H1 (cell line): ENCODE results near the gene MT1G. TPM values are rescaled to one million over a fixed set of nuclear protein-coding genes. Genes with fewer than 3 reads are reported as not detected.

Experiments
- CTCF ChIA-PET: fragments of 300-600 bp; sonication (Branson Sonifier 250); formaldehyde crosslinking; loops from one replicate; lab custom pipeline; 2021; ENCODE audit not compliant: partially characterized antibody; lab: Charles Lee
- POLR2A ChIA-PET: fragments of 300-600 bp; sonication (Branson Sonifier 250); formaldehyde crosslinking; loops from one replicate; lab custom pipeline; 2021; ENCODE audit warnings: inconsistent platforms; ENCODE audit not compliant: partially characterized antibody; lab: Charles Lee
- DNase-seq, 2 experiments: peaks; one replicate each; pipeline versions ENCODE4 v3.0.0 to v3.0.0-alpha.2; 2010 to 2022; ENCODE audit warnings: low spot score in 2 of 2, low read depth in 1 of 2, mixed read lengths in 1 of 2
- FAIRE-seq: peaks from 2 replicates; lab custom pipeline; 2011; peaks lifted over from hg19 to GRCh38; lab: Jason Lieb, UNC
- H2AFZ ChIP-seq: 2 replicates; pipeline ENCODE4 v1.8.1; 2012; ENCODE audit warnings: low read length, inconsistent platforms
- H2AK5ac ChIP-seq: 2 replicates; pipeline ENCODE4 v1.6.1; 2013; ENCODE audit warnings: low read depth, low read length
- H2BK120ac ChIP-seq: replicated peaks from 2 replicates; pipeline ENCODE3; 2013; ENCODE audit warnings: low read depth, low read length, inconsistent platforms
- H2BK12ac ChIP-seq: 2 replicates; pipeline ENCODE4 v1.6.1; 2013; ENCODE audit warnings: low read depth, low read length
- H2BK15ac ChIP-seq: 2 replicates; pipeline ENCODE4 v1.6.1; 2013; ENCODE audit warnings: low read length
- H2BK20ac ChIP-seq: 2 replicates; pipeline ENCODE4 v1.6.1; 2013; ENCODE audit warnings: low read length
- H2BK5ac ChIP-seq: 2 replicates; pipeline ENCODE4 v1.6.1; 2013; ENCODE audit warnings: low read depth, low read length
- H3K14ac ChIP-seq: 2 replicates; pipeline ENCODE4 v1.6.1; 2013; ENCODE audit warnings: inconsistent platforms; ENCODE audit not compliant: insufficient read length
- H3K18ac ChIP-seq: 2 replicates; pipeline ENCODE4 v1.6.1; 2013; ENCODE audit warnings: low read length; ENCODE audit errors: extremely low read depth
- H3K23ac ChIP-seq: 2 replicates; pipeline ENCODE4 v1.6.1; 2013; ENCODE audit warnings: inconsistent platforms; ENCODE audit not compliant: insufficient read length
- H3K23me2 ChIP-seq: 2 replicates; pipeline ENCODE4 v1.6.1; 2013; ENCODE audit warnings: low read depth, low read length
- H3K27ac ChIP-seq: 2 replicates; pipeline ENCODE4 v1.6.1; 2011; ENCODE audit warnings: low read depth, low read length, inconsistent platforms
- H3K27me3 ChIP-seq, 4 experiments: replicated peaks in 1 of 4; 1 replicate in 1 of 4; 2 replicates in 3 of 4; pipeline versions ENCODE4 v1.6.1 to v1.8.1; 2011 to 2013; ENCODE audit warnings: low read length in 3 of 4, mild to moderate bottlenecking in 3 of 4, inconsistent platforms in 2 of 4, mixed read lengths in 2 of 4, moderate library complexity in 1 of 4; ENCODE audit not compliant: control insufficient read depth in 3 of 4, insufficient read depth in 3 of 4; ENCODE audit errors: extremely low read depth in 1 of 4
- H3K36me3 ChIP-seq, 4 experiments: 2 replicates each; pipeline versions ENCODE4 v1.6.1 to v1.8.1; 2011 to 2013; ENCODE audit warnings: mild to moderate bottlenecking in 4 of 4, low read length in 3 of 4, moderate library complexity in 2 of 4, control low read depth in 1 of 4, inconsistent platforms in 1 of 4; ENCODE audit not compliant: insufficient read depth in 4 of 4, control insufficient read depth in 2 of 4
- H3K4ac ChIP-seq: replicated peaks from 2 replicates; pipeline ENCODE3; 2013; ENCODE audit warnings: low read length, low read depth, mixed read lengths, inconsistent platforms; ENCODE audit not compliant: insufficient read length
- H3K4me1 ChIP-seq, 4 experiments: replicated peaks in 1 of 4; 1 replicate in 1 of 4; 2 replicates in 3 of 4; pipeline versions ENCODE4 v1.6.1 to v1.8.1; 2011 to 2013; ENCODE audit warnings: low read length in 3 of 4, inconsistent platforms in 2 of 4, mixed read lengths in 1 of 4; ENCODE audit not compliant: insufficient read depth in 4 of 4, control insufficient read depth in 3 of 4
- H3K4me2 ChIP-seq, 2 experiments: 2 replicates each; pipeline versions ENCODE4 v1.6.1 to v1.8.1; 2011 to 2013; ENCODE audit warnings: low read depth in 2 of 2, low read length in 2 of 2, control low read depth in 1 of 2, inconsistent platforms in 1 of 2, mild to moderate bottlenecking in 1 of 2; ENCODE audit not compliant: insufficient read depth in 1 of 2
- H3K4me3 ChIP-seq, 4 experiments: fragments of 200-600, 300-600 bp in 1 of 4; sonication (generic), shearing (Covaris generic), sonication (Bioruptor Twin) in 1 of 4; 2 replicates each; pipeline versions ENCODE4 v1.5.1 to v1.8.1; 2011 to 2016; ENCODE audit warnings: low read length in 4 of 4, low read depth in 3 of 4, control low read depth in 2 of 4, inconsistent platforms in 2 of 4, mild to moderate bottlenecking in 2 of 4, mixed read lengths in 1 of 4, moderate library complexity in 1 of 4; ENCODE audit not compliant: insufficient read depth in 2 of 4; ENCODE audit errors: extremely low read depth in 1 of 4
- H3K56ac ChIP-seq: replicated peaks from 2 replicates; pipeline ENCODE3; 2013; ENCODE audit warnings: low read depth, mild to moderate bottlenecking, mixed read lengths, low read length, inconsistent platforms; ENCODE audit not compliant: insufficient read length
- H3K79me1 ChIP-seq: 2 replicates; pipeline ENCODE4 v1.6.1; 2013; ENCODE audit warnings: low read depth, low read length, control low read depth
- H3K79me2 ChIP-seq, 2 experiments: 2 replicates each; pipeline versions ENCODE4 v1.6.1 to v1.8.1; 2012 to 2013; ENCODE audit warnings: low read length in 2 of 2, mild to moderate bottlenecking in 2 of 2, inconsistent platforms in 1 of 2; ENCODE audit not compliant: insufficient read depth in 2 of 2, control insufficient read depth in 1 of 2
- H3K9ac ChIP-seq, 4 experiments: replicated peaks in 1 of 4; 1 replicate in 1 of 4; 2 replicates in 3 of 4; pipeline versions ENCODE4 v1.6.1 to v1.8.1; 2011 to 2013; ENCODE audit warnings: low read depth in 3 of 4, low read length in 3 of 4, control low read depth in 2 of 4, mild to moderate bottlenecking in 2 of 4, moderate library complexity in 2 of 4, inconsistent platforms in 1 of 4; ENCODE audit errors: extremely low read depth in 1 of 4
- H3K9me3 ChIP-seq, 2 experiments: 2 replicates each; pipeline versions ENCODE4 v1.6.1 to v1.8.1; 2012 to 2013; ENCODE audit warnings: mild to moderate bottlenecking in 2 of 2, moderate library complexity in 2 of 2, control low read depth in 1 of 2, inconsistent platforms in 1 of 2, low read depth in 1 of 2, low read length in 1 of 2, mixed read lengths in 1 of 2; ENCODE audit not compliant: insufficient read depth in 2 of 2
- H4K20me1 ChIP-seq, 2 experiments: replicated peaks in 1 of 2; 2 replicates each; pipeline versions ENCODE3 to v1.8.1; 2011 to 2013; ENCODE audit warnings: inconsistent platforms in 2 of 2, low read length in 2 of 2, mild to moderate bottlenecking in 1 of 2; ENCODE audit not compliant: insufficient read depth in 2 of 2, control insufficient read depth in 1 of 2
- H4K5ac ChIP-seq: 2 replicates; pipeline ENCODE4 v1.6.1; 2013; ENCODE audit warnings: low read length, low read depth, mixed read lengths, inconsistent platforms; ENCODE audit not compliant: insufficient read length
- H4K8ac ChIP-seq: 2 replicates; pipeline ENCODE4 v1.8.0; 2013; ENCODE audit warnings: mild to moderate bottlenecking, moderate library complexity, low read length, inconsistent platforms; ENCODE audit not compliant: insufficient read depth; ENCODE audit errors: extremely low read depth
- H4K91ac ChIP-seq: replicated peaks from 2 replicates; pipeline ENCODE3; 2013; ENCODE audit warnings: low read length, mixed read lengths, inconsistent platforms; ENCODE audit not compliant: insufficient read length
- BCL11A ChIP-seq, 2 experiments: IDR thresholded peaks; one replicate each; pipeline ENCODE4 v1.6.1; 2011; ENCODE audit warnings: low read depth in 2 of 2, low read length in 2 of 2, mild to moderate bottlenecking in 2 of 2
- EZH2 ChIP-seq: fragments of 200-600 bp; sonication (generic); IDR thresholded peaks from 2 replicates; pipeline ENCODE4 v1.7.1; 2012; ENCODE audit warnings: low read depth, mild to moderate bottlenecking, moderate library complexity, low read length, inconsistent platforms; ENCODE audit not compliant: severe bottlenecking
- GABPA ChIP-seq: IDR thresholded peaks from 2 replicates; pipeline ENCODE4 v1.6.1; 2011; ENCODE audit warnings: mild to moderate bottlenecking, low read length, moderate library complexity, borderline replicate concordance; ENCODE audit not compliant: insufficient read depth
- RNF2 ChIP-seq: fragments of 200-900, 300-1000 bp; sonication (generic); IDR thresholded peaks from 2 replicates; pipeline ENCODE4 v1.7.1; 2016; ENCODE audit warnings: borderline replicate concordance, low read depth, mild to moderate bottlenecking, antibody characterized with exemption, low read length; ENCODE audit not compliant: poor library complexity, severe bottlenecking; ENCODE audit errors: missing control alignments
- RXRA ChIP-seq: IDR thresholded peaks from 2 replicates; pipeline ENCODE4 v1.6.1; 2011; ENCODE audit warnings: low read depth, mild to moderate bottlenecking, low read length, moderate library complexity; ENCODE audit not compliant: insufficient read depth
- SUZ12 ChIP-seq: fragments of 200-600 bp; sonication (generic); IDR thresholded peaks from 2 replicates; pipeline ENCODE4 v1.6.1; 2012; ENCODE audit warnings: mild to moderate bottlenecking, inconsistent platforms, low read length, moderate library complexity, mixed read lengths
- WGBS, 2 experiments: shearing (Covaris generic) in 1 of 2; methylation state at CpG; one replicate each; pipeline versions ENCODE4 v1.1.6 to v1.1.7; 2013 to 2015; ENCODE audit warnings: low lambda C conversion rate in 2 of 2, mixed read lengths in 2 of 2, inconsistent platforms in 1 of 2, low coverage in 1 of 2, missing lambda C conversion rate in 1 of 2; ENCODE audit not compliant: insufficient replicate concordance in 2 of 2, insufficient coverage in 1 of 2, insufficient read length in 1 of 2; ENCODE audit errors: extremely low coverage in 1 of 2, missing lambda C conversion rate in 1 of 2; 5-methylcytosine and 5-hydroxymethylcytosine counted together
- polyA plus RNA-seq, 7 experiments: library from polyadenylated mRNA; depleted of rRNA in 3 of 7; stranded (reverse) in 5 of 7; unstranded in 2 of 7; fragments of >200 nt in 5 of 7; fragments of 200-250 nt in 2 of 7; gene quantifications; 1 replicate in 5 of 7; 2 replicates in 1 of 7; 4 replicates in 1 of 7; pipeline versions ENCODE4 v1.2.1 to v1.2.3, GENCODE V29; 2011 to 2013; ENCODE audit warnings: missing spikeins in 2 of 7, mixed read lengths in 2 of 7
- total RNA-seq: library from RNA; stranded (reverse); fragmentation: NEBNext Ultra II Directional; extraction: Animal tissue kit (Norgen Biotek cat#: 25700); gene quantifications from 2 replicates; pipeline ENCODE4 v1.2.1, GENCODE V29; 2021

The MT1G gene
- total and polyA plus RNA-seq, 2 of the 8 experiments (the other 6 are each of a cell fraction or from before 2014, with no cell fraction given): 17.7 to 515 TPM

DNA sequence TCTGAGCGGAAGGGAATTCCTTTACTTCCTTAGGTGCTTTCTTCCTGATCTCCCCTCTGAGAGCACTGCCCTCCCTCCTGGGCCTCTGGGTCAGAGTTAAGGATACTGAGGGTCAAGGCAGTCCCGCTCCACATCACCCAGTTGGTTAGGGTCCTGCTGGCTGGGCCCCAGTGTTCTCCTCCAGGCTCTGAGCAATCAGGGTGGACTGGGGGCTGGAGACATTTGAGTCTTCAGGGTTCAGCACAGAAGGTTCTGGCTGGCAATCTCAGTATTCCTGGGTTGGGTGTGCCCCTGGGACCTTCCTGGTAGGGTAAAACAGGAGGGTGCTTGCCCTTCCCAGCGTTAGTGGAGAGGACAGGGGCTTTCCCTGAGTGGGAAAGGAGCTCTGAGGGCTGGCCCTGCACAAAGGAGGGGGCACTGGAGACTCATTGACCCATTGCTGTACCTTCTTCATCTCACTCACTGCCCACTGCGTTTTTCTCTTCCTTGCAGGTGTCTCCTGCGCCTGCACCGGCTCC lies 35.0 kb downstream of the MT1G start:
- no peak overlapping the region for H3K9ac ChIP-seq
- H3K56ac ChIP-seq: no peak overlapping the region
- no peaks in the 10 kb centered on the region for H3K79me1 ChIP-seq
- no peaks in the 10 kb centered on the region for H3K9me3 ChIP-seq
- WGBS, 2 experiments: 6% methylated on average over 5 of the region's 6 CpGs; no CpG with 5 or more reads in 1 of the 2 experiments
- peaks cover 5% of the 10 kb centered on the region; the same call in 1 of the 2 replicates for H3K23me2 ChIP-seq
- H2BK5ac ChIP-seq: peak overlapping the region; percentile 44; the same call in 1 of the 2 replicates
- H4K20me1 ChIP-seq: peaks cover 14 to 29% of the 10 kb centered on the region in 2 experiments
- no peak overlapping the region for H4K8ac ChIP-seq
- H3K4ac ChIP-seq: no peak overlapping the region
- no peak for TF ChIP-seq GABPA
- TF ChIP-seq RNF2: peak; percentile 73
- peak; percentile 48 for TF ChIP-seq EZH2
- no peak for TF ChIP-seq RXRA
- TF ChIP-seq BCL11A (IDR thresholded peaks at IDR 0.05; ENCODE audit: low read depth in 2 of 2, low read length in 2 of 2): no peak
- peak; percentile 23; the same call in 1 of the 2 replicates for TF ChIP-seq SUZ12
- TF ChIP-seq, all 59 proteins: peak for 3
- H3K4me2 ChIP-seq: peak overlapping the region; percentile 68 to 72
- H2BK12ac ChIP-seq: no peak overlapping the region
- no peak overlapping the region for H3K23ac ChIP-seq
- DNase-seq (no peak), FAIRE-seq (no peak)
- no peak overlapping the region for H3K14ac ChIP-seq
- H3K18ac ChIP-seq: no peak overlapping the region
- H2AK5ac ChIP-seq: no peak overlapping the region
- H3K79me2 ChIP-seq: no peaks in the 10 kb centered on the region
- H4K91ac ChIP-seq: no peak overlapping the region
- no peak overlapping the region for H2AFZ ChIP-seq
- H4K5ac ChIP-seq: no peak overlapping the region
- H3K4me1 ChIP-seq: peaks cover 0 to 13% (median 5%) of the 10 kb centered on the region in 4 experiments; a peak in 6 of 7 replicates
- no peak overlapping the region for H3K27ac ChIP-seq
- no peak overlapping the region for H2BK15ac ChIP-seq
- no peaks in the 10 kb centered on the region; a peak in 1 of 8 replicates for H3K36me3 ChIP-seq
- ChIA-PET POLR2A (interaction anchor here (0.9 to 2.2 kb wide), 6 partner anchors 10 to 41 kb away, joined by 3 to 8 read pairs (median 4); partner anchors contain the start of genes MT1G and MT1H), CTCF (interaction anchor here (1.0 to 1.5 kb wide), 7 partner anchors 17 to 69 kb away, joined by 3 to 4 read pairs (median 3); no protein-coding TSS in a partner anchor)
- no peak overlapping the region; the same call in 1 of the 2 replicates for H2BK20ac ChIP-seq
- H3K27me3 ChIP-seq: peaks cover 91 to 100% (median 100%) of the 10 kb centered on the region in 4 experiments
- H2BK120ac ChIP-seq: no peak overlapping the region
- peak overlapping the region; percentile 10 to 56 (median 18); a peak in 4 of 8 replicates for H3K4me3 ChIP-seq
